A673 (cell line): ENCODE results near the gene TSSK1B. TPM values are rescaled to one million over a fixed set of nuclear protein-coding genes. Genes with fewer than 3 reads are reported as not detected.

Experiments
- BruUV-seq: library from RNA; stranded (reverse); fragments of 400-500 nt; replicated peaks from 2 replicates; lab custom pipeline; 2021; lab: Mats Ljungman, UMichigan
- CTCF ChIA-PET: fragments of 300-600 bp; sonication (Branson Sonifier 250); formaldehyde crosslinking; loops from one replicate; lab custom pipeline; 2022; ENCODE audit warnings: antibody characterized with exemption; lab: Charles Lee
- POLR2A ChIA-PET: fragments of 300-600 bp; sonication (Branson Sonifier 250); formaldehyde crosslinking; loops from one replicate; lab custom pipeline; 2022; ENCODE audit warnings: antibody characterized with exemption; ENCODE audit not compliant: low non-redundant PET; lab: Charles Lee
- DNase-seq: peaks from one replicate; pipeline ENCODE4 v3.0.0-alpha.2; 2015; ENCODE audit warnings: low spot score
- H3K27ac ChIP-seq: fragments of 200-600 bp; sonication (generic); 2 replicates; pipeline ENCODE4 v1.5.1; 2016; ENCODE audit warnings: mixed run types, low read depth, mild to moderate bottlenecking, mixed read lengths, antibody characterized with exemption, low read length; ENCODE audit not compliant: poor library complexity, severe bottlenecking
- H3K27me3 ChIP-seq: fragments of 200-600 bp; sonication (generic); replicated peaks from 2 replicates; pipeline ENCODE4 v1.6.1; 2017; ENCODE audit warnings: mixed run types, low read depth, mild to moderate bottlenecking, mixed read lengths, antibody characterized with exemption, low read length; ENCODE audit not compliant: insufficient read depth, poor library complexity
- H3K36me3 ChIP-seq: fragments of 200-600 bp; sonication (generic); 2 replicates; pipeline ENCODE4 v1.6.1; 2016; ENCODE audit warnings: mixed run types, mild to moderate bottlenecking, mixed read lengths, antibody characterized with exemption, low read length; ENCODE audit not compliant: insufficient read depth, poor library complexity, severe bottlenecking
- H3K4me1 ChIP-seq: fragments of 200-600 bp; sonication (generic); 2 replicates; pipeline ENCODE4 v1.6.1; 2017; ENCODE audit warnings: mixed run types, mild to moderate bottlenecking, mixed read lengths, antibody characterized with exemption, low read length; ENCODE audit not compliant: insufficient read depth, poor library complexity, severe bottlenecking
- H3K4me3 ChIP-seq: fragments of 200-600 bp; sonication (generic); 2 replicates; pipeline ENCODE4 v1.5.1; 2016; ENCODE audit warnings: low read depth, mixed run types, mild to moderate bottlenecking, mixed read lengths, low read length; ENCODE audit not compliant: poor library complexity, severe bottlenecking
- H3K9me3 ChIP-seq: fragments of 200-600 bp; sonication (generic); 2 replicates; pipeline ENCODE4 v1.6.1; 2016; ENCODE audit warnings: mixed run types, low read depth, mild to moderate bottlenecking, mixed read lengths, antibody characterized with exemption, low read length; ENCODE audit not compliant: poor library complexity, severe bottlenecking
- EZH2 ChIP-seq: fragments of 200-600 bp; sonication (generic); IDR thresholded peaks from 2 replicates; pipeline ENCODE4 v1.6.1; 2017; ENCODE audit warnings: borderline replicate concordance, low read depth, mild to moderate bottlenecking, mixed read lengths, antibody characterized with exemption, low read length; ENCODE audit not compliant: poor library complexity, severe bottlenecking
- intact Hi-C: fragments of 100-400 bp; cut with micrococcal nuclease; formaldehyde crosslinking; loops from one replicate; pipeline ENCODE4 v1.10.0; 2022; ENCODE audit not compliant: unreplicated experiment
- total RNA-seq: library from RNA; stranded (reverse); gene quantifications from 2 replicates; pipeline ENCODE4 v1.2.3, GENCODE V29; 2021
- TF ChIP-seq, protein P1 (sequence below): fragments of 300-800, 200-600 bp; sonication (generic); conservative IDR thresholded peaks from 2 replicates; pipeline ENCODE4 v1.5.1; 2017; ENCODE audit warnings: low read depth, mild to moderate bottlenecking, antibody characterized with exemption, low read length, moderate library complexity, mixed read lengths

TSSK1B gene
- total RNA-seq, 1 experiment from 2014 or later: not detected

GRCh38 chr5:113382731-113383130, 52.1 kb downstream of the TSSK1B start:
- DNase-seq: no peak
- Histone ChIP-seq H3K4me1 (peaks cover under 1% of the 10 kb centered on the region), H3K4me3 (no peak overlapping the region), H3K36me3 (no peaks in the 10 kb centered on the region), H3K27ac (no peak overlapping the region), H3K27me3 (peaks cover 8% of the 10 kb centered on the region), H3K9me3 (no peaks in the 10 kb centered on the region)
- intact Hi-C loops: no loop called here
- TF ChIP-seq, protein P1, sequence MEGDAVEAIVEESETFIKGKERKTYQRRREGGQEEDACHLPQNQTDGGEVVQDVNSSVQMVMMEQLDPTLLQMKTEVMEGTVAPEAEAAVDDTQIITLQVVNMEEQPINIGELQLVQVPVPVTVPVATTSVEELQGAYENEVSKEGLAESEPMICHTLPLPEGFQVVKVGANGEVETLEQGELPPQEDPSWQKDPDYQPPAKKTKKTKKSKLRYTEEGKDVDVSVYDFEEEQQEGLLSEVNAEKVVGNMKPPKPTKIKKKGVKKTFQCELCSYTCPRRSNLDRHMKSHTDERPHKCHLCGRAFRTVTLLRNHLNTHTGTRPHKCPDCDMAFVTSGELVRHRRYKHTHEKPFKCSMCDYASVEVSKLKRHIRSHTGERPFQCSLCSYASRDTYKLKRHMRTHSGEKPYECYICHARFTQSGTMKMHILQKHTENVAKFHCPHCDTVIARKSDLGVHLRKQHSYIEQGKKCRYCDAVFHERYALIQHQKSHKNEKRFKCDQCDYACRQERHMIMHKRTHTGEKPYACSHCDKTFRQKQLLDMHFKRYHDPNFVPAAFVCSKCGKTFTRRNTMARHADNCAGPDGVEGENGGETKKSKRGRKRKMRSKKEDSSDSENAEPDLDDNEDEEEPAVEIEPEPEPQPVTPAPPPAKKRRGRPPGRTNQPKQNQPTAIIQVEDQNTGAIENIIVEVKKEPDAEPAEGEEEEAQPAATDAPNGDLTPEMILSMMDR: no peak
- no peak for TF ChIP-seq EZH2
- CTCF ChIA-PET: no interaction called here
- POLR2A ChIA-PET: no interaction called here
- no TSS peak for BruUV-seq

Other genes starting within 250 kb of the TSSK1B start
- 0.60 and 0.87 TPM in 2 replicates for gene MCC, start 53.5 kb upstream of the TSSK1B start, total RNA-seq
- 24.3 and 26.0 TPM in 2 replicates for gene YTHDC2, start 78.7 kb upstream of the TSSK1B start, total RNA-seq